ENCODE results near the gene ZNF512B.

- TF ChIP-seq, protein P1, sequence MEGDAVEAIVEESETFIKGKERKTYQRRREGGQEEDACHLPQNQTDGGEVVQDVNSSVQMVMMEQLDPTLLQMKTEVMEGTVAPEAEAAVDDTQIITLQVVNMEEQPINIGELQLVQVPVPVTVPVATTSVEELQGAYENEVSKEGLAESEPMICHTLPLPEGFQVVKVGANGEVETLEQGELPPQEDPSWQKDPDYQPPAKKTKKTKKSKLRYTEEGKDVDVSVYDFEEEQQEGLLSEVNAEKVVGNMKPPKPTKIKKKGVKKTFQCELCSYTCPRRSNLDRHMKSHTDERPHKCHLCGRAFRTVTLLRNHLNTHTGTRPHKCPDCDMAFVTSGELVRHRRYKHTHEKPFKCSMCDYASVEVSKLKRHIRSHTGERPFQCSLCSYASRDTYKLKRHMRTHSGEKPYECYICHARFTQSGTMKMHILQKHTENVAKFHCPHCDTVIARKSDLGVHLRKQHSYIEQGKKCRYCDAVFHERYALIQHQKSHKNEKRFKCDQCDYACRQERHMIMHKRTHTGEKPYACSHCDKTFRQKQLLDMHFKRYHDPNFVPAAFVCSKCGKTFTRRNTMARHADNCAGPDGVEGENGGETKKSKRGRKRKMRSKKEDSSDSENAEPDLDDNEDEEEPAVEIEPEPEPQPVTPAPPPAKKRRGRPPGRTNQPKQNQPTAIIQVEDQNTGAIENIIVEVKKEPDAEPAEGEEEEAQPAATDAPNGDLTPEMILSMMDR (IDR thresholded peaks at IDR 0.05 in 2 of 3, conservative IDR thresholded peaks at IDR 0.05 in 1 of 3; ENCODE audit: borderline replicate concordance in 1 of 3, insufficient read depth in 1 of 3, low read depth in 2 of 3, low read length in 2 of 3): no peak
- TF ChIP-seq, protein P2, sequence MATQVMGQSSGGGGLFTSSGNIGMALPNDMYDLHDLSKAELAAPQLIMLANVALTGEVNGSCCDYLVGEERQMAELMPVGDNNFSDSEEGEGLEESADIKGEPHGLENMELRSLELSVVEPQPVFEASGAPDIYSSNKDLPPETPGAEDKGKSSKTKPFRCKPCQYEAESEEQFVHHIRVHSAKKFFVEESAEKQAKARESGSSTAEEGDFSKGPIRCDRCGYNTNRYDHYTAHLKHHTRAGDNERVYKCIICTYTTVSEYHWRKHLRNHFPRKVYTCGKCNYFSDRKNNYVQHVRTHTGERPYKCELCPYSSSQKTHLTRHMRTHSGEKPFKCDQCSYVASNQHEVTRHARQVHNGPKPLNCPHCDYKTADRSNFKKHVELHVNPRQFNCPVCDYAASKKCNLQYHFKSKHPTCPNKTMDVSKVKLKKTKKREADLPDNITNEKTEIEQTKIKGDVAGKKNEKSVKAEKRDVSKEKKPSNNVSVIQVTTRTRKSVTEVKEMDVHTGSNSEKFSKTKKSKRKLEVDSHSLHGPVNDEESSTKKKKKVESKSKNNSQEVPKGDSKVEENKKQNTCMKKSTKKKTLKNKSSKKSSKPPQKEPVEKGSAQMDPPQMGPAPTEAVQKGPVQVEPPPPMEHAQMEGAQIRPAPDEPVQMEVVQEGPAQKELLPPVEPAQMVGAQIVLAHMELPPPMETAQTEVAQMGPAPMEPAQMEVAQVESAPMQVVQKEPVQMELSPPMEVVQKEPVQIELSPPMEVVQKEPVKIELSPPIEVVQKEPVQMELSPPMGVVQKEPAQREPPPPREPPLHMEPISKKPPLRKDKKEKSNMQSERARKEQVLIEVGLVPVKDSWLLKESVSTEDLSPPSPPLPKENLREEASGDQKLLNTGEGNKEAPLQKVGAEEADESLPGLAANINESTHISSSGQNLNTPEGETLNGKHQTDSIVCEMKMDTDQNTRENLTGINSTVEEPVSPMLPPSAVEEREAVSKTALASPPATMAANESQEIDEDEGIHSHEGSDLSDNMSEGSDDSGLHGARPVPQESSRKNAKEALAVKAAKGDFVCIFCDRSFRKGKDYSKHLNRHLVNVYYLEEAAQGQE (IDR thresholded peaks at IDR 0.05; ENCODE audit: low read depth): no peak
- TF ChIP-seq EZH2phosphoT487 (IDR thresholded peaks at IDR 0.05; ENCODE audit: borderline replicate concordance): no peak
- TF ChIP-seq CBX3 (IDR thresholded peaks at IDR 0.05; ENCODE audit: low read depth): no peak
- TF ChIP-seq, protein P3, sequence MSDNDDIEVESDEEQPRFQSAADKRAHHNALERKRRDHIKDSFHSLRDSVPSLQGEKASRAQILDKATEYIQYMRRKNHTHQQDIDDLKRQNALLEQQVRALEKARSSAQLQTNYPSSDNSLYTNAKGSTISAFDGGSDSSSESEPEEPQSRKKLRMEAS (IDR thresholded peaks at IDR 0.05): no peak
- no peak for TF ChIP-seq SP1 (IDR thresholded peaks at IDR 0.05; ENCODE audit: low read depth)
- no peak for TF ChIP-seq RAD21 (IDR thresholded peaks at IDR 0.05; ENCODE audit: low read depth)
Measured at GRCh38 chr20:64010711-64011237, 41.0 kb upstream of the ZNF512B start.

Data from HCT116 (cell line).